Peyer's patch (tissue), 4 donors: ENCODE data around the gene PDE11A. TPM values are rescaled to one million over a fixed set of nuclear protein-coding genes. Genes with fewer than 3 reads are reported as not detected.

ENCODE experiments used
- DNase-seq, 3 donors: peaks; one replicate each; pipeline ENCODE4 v3.0.0-alpha.2; 2017 to 2019
- H3K27ac ChIP-seq, 4 donors: fragments of 200-600 bp; sonication (generic); one replicate each; pipeline ENCODE4 v1.5.1; 2016 to 2019
- H3K27me3 ChIP-seq, 2 donors: fragments of 200-600 bp; sonication (generic); one replicate each; pipeline ENCODE4 v1.5.1; 2019
- H3K36me3 ChIP-seq, 3 donors: fragments of 200-600 bp; sonication (generic); one replicate each; pipeline ENCODE4 v1.5.1; 2016 to 2019
- H3K4me1 ChIP-seq, 4 donors: fragments of 200-600 bp; sonication (generic); one replicate each; pipeline ENCODE4 v1.5.1; 2016 to 2019
- H3K4me3 ChIP-seq, 4 donors: fragments of 200-600 bp; sonication (generic); 1 replicate in 3 of 4; 2 replicates in 1 of 4; pipeline ENCODE4 v1.5.1; 2016 to 2019; ENCODE audit warnings: mild to moderate bottlenecking in 1 of 4
- H3K9me3 ChIP-seq, 4 donors: fragments of 200-600 bp; sonication (generic); one replicate each; pipeline ENCODE4 v1.5.1; 2016 to 2019; ENCODE audit warnings: mild to moderate bottlenecking in 1 of 4
- CTCF ChIP-seq, 6 experiments: fragments of 450-650 bp in 4 of 6; fragments of 200-600 bp in 2 of 6; sonication (generic) in 1 of 6; IDR thresholded peaks; one replicate each; pipeline ENCODE4 v1.5.1; 2017 to 2019; ENCODE audit warnings: antibody characterized with exemption in 6 of 6, mild to moderate bottlenecking in 3 of 6, moderate library complexity in 1 of 6
- POLR2A ChIP-seq, 2 donors: fragments of 450-650 bp; IDR thresholded peaks; one replicate each; pipeline ENCODE4 v1.5.1; 2017; ENCODE audit warnings: antibody characterized with exemption in 2 of 2, mild to moderate bottlenecking in 2 of 2, moderate library complexity in 2 of 2
- total RNA-seq, 4 donors: library from RNA; depleted of rRNA; stranded (reverse); fragments of >200 nt; gene quantifications; one replicate each; pipeline ENCODE4 v1.1.0, GENCODE V29; 2016

Gene PDE11A
- total RNA-seq, 4 donors from 2014 or later: 1.6 to 2.1 (median 1.7) TPM

GRCh38 chr2:177745531-177745930, 327.0 kb downstream of the PDE11A start:
- no peak for DNase-seq
- Histone ChIP-seq H3K36me3 (no peaks in the 10 kb centered on the region), H3K9me3 (no peaks in the 10 kb centered on the region), H3K27ac (no peak overlapping the region), H3K4me1 (no peaks in the 10 kb centered on the region), H3K4me3 (no peak overlapping the region), H3K27me3 (no peaks in the 10 kb centered on the region)
- TF ChIP-seq POLR2A (IDR thresholded peaks at IDR 0.05) (no peak), CTCF (IDR thresholded peaks at IDR 0.05) (no peak)

- no peaks in the 10 kb centered on the region for H3K36me3 ChIP-seq
- DNase-seq: no peak
- TF ChIP-seq POLR2A (IDR thresholded peaks at IDR 0.05) (no peak), CTCF (IDR thresholded peaks at IDR 0.05) (no peak)
These were observed 329.7 kb downstream of the PDE11A start for GRCh38 chr2:177742851-177743250.

GRCh38 chr2:177741866-177742265, 330.7 kb downstream of the PDE11A start:
- Histone ChIP-seq H3K27ac (no peak overlapping the region), H3K9me3 (no peaks in the 10 kb centered on the region), H3K4me1 (no peaks in the 10 kb centered on the region), H3K4me3 (no peak overlapping the region), H3K27me3 (no peaks in the 10 kb centered on the region), H3K36me3 (no peaks in the 10 kb centered on the region)
- DNase-seq: no peak
- TF ChIP-seq CTCF (IDR thresholded peaks at IDR 0.05): no peak
- TF ChIP-seq POLR2A (IDR thresholded peaks at IDR 0.05): no peak

More at GRCh38 chr2:177742851-177743250, 329.7 kb downstream of the PDE11A start:
- H3K4me3 ChIP-seq: no peak overlapping the region
- H3K27ac ChIP-seq: no peak overlapping the region
- H3K9me3 ChIP-seq: no peaks in the 10 kb centered on the region
- H3K4me1 ChIP-seq: no peaks in the 10 kb centered on the region
- H3K27me3 ChIP-seq: no peaks in the 10 kb centered on the region

- no peak for TF ChIP-seq CTCF (IDR thresholded peaks at IDR 0.05)
- TF ChIP-seq POLR2A (IDR thresholded peaks at IDR 0.05): no peak
- Histone ChIP-seq H3K4me3 (no peak overlapping the region), H3K27ac (no peak overlapping the region), H3K4me1 (no peaks in the 10 kb centered on the region), H3K27me3 (no peaks in the 10 kb centered on the region), H3K9me3 (no peaks in the 10 kb centered on the region), H3K36me3 (no peaks in the 10 kb centered on the region)
- DNase-seq: no peak
These were observed 331.9 kb downstream of the PDE11A start for GRCh38 chr2:177740700-177741099.

GRCh38 chr2:177738461-177739235, 333.9 kb downstream of the PDE11A start:
- Histone ChIP-seq H3K4me3 (no peak overlapping the region), H3K27ac (no peak overlapping the region), H3K27me3 (no peaks in the 10 kb centered on the region), H3K9me3 (no peaks in the 10 kb centered on the region), H3K4me1 (no peaks in the 10 kb centered on the region), H3K36me3 (no peaks in the 10 kb centered on the region)
- TF ChIP-seq CTCF (IDR thresholded peaks at IDR 0.05) (no peak), POLR2A (IDR thresholded peaks at IDR 0.05) (no peak)
- DNase-seq: no peak
